Calu3 (cell line): ENCODE data around the gene PLA2G2C. TPM values are rescaled to one million over a fixed set of nuclear protein-coding genes. Genes with fewer than 3 reads are reported as not detected.

ENCODE experiments used
- BruUV-seq: library from RNA; stranded (reverse); fragments of 400-500 nt; replicated peaks from 2 replicates; lab custom pipeline; 2021; lab: Mats Ljungman, UMichigan
- CTCF ChIA-PET: fragments of 300-600 bp; sonication (Branson Sonifier 250); formaldehyde crosslinking; loops from one replicate; lab custom pipeline; 2022; ENCODE audit warnings: antibody characterized with exemption; lab: Charles Lee
- DNase-seq: peaks from one replicate; pipeline ENCODE4 v3.0.0; 2022
- H3K27ac Mint-ChIP-seq: one replicate; pipeline ENCODE4 v1.8.0; 2022; ENCODE audit warnings: mixed read lengths; ENCODE audit not compliant: unreplicated experiment
- H3K27me3 Mint-ChIP-seq: one replicate; pipeline ENCODE4 v1.8.0; 2022; ENCODE audit warnings: mixed read lengths; ENCODE audit not compliant: unreplicated experiment
- H3K36me3 Mint-ChIP-seq: one replicate; pipeline ENCODE4 v1.8.0; 2022; ENCODE audit warnings: mild to moderate bottlenecking, moderate library complexity, mixed read lengths; ENCODE audit not compliant: insufficient read depth, unreplicated experiment
- H3K4me1 Mint-ChIP-seq: one replicate; pipeline ENCODE4 v1.8.0; 2022; ENCODE audit warnings: mild to moderate bottlenecking, low read depth, mixed read lengths; ENCODE audit not compliant: unreplicated experiment
- H3K4me3 Mint-ChIP-seq: one replicate; pipeline ENCODE4 v1.8.0; 2022; ENCODE audit warnings: mild to moderate bottlenecking, low read depth, moderate library complexity, mixed read lengths; ENCODE audit not compliant: unreplicated experiment
- H3K9me3 Mint-ChIP-seq: one replicate; pipeline ENCODE4 v1.8.0; 2022; ENCODE audit warnings: low read depth, mixed read lengths; ENCODE audit not compliant: unreplicated experiment
- CTCF ChIP-seq: fragments of 200-600 bp; IDR thresholded peaks from one replicate; pipeline ENCODE4 v1.8.0; 2022; ENCODE audit warnings: antibody characterized with exemption; ENCODE audit not compliant: unreplicated experiment
- intact Hi-C: fragments of 100-400 bp; cut with micrococcal nuclease; formaldehyde crosslinking; loops from one replicate; pipeline ENCODE4 v1.10.0; 2022; ENCODE audit not compliant: unreplicated experiment
- total RNA-seq: library from RNA; stranded (reverse); gene quantifications from 2 replicates; pipeline ENCODE4 v1.2.3, GENCODE V29; 2022

The PLA2G2C gene
- total RNA-seq, 1 experiment from 2014 or later = not detected

- intact Hi-C loops = no loop called here
- no peaks in the 10 kb centered on the region for H3K9me3 Mint-ChIP-seq
- H3K27ac Mint-ChIP-seq = no peak overlapping the region
- no TSS peak for BruUV-seq
- no peaks in the 10 kb centered on the region for H3K27me3 Mint-ChIP-seq
- CTCF ChIA-PET = interaction anchor here (1.3 kb wide), 1 partner anchor 10 kb away, joined by 3 read pairs; no protein-coding TSS in a partner anchor
- H3K36me3 Mint-ChIP-seq = no peaks in the 10 kb centered on the region
- H3K4me1 Mint-ChIP-seq = peaks cover 11% of the 10 kb centered on the region
- no peak for TF ChIP-seq CTCF
- no peak overlapping the region for H3K4me3 Mint-ChIP-seq
- no peak for DNase-seq
Measured at GRCh38 chr1:20200966-20201365, 14.6 kb upstream of the PLA2G2C start.

- no peaks in the 10 kb centered on the region for H3K36me3 Mint-ChIP-seq
- intact Hi-C loops = no loop called here
- H3K9me3 Mint-ChIP-seq = no peaks in the 10 kb centered on the region
- H3K27ac Mint-ChIP-seq = no peak overlapping the region
- peaks cover 11% of the 10 kb centered on the region for H3K4me1 Mint-ChIP-seq
- BruUV-seq = no TSS peak
- H3K27me3 Mint-ChIP-seq = no peaks in the 10 kb centered on the region
- no peak for TF ChIP-seq CTCF
- no peak for DNase-seq
- H3K4me3 Mint-ChIP-seq = no peak overlapping the region
- CTCF ChIA-PET = interaction anchor here (1.0 kb wide), 1 partner anchor 20 kb away, joined by 3 read pairs; no protein-coding TSS in a partner anchor
Measured at GRCh38 chr1:20199840-20200239, 13.5 kb upstream of the PLA2G2C start.

GRCh38 chr1:20199403-20199802 is 13.1 kb upstream of the PLA2G2C start:
- Mint-ChIP-seq H3K4me1 (peaks cover 11% of the 10 kb centered on the region), H3K36me3 (no peaks in the 10 kb centered on the region), H3K27ac (no peak overlapping the region), H3K9me3 (no peaks in the 10 kb centered on the region), H3K4me3 (no peak overlapping the region), H3K27me3 (no peaks in the 10 kb centered on the region)
- TF ChIP-seq CTCF = no peak
- intact Hi-C loops = no loop called here
- CTCF ChIA-PET = interaction anchor here (1.0 kb wide), 1 partner anchor 20 kb away, joined by 3 read pairs; no protein-coding TSS in a partner anchor
- BruUV-seq = no TSS peak
- DNase-seq = peak; percentile 28

- no peaks in the 10 kb centered on the region for H3K36me3 Mint-ChIP-seq
- CTCF ChIA-PET = no interaction called here
Measured at GRCh38 chr1:20198918-20199317, 12.6 kb upstream of the PLA2G2C start.

More at GRCh38 chr1:20198918-20199317, 12.6 kb upstream of the PLA2G2C start:
- intact Hi-C loops = no loop called here
- TF ChIP-seq CTCF = no peak
- Mint-ChIP-seq H3K4me3 (no peak overlapping the region), H3K4me1 (peaks cover 11% of the 10 kb centered on the region), H3K27me3 (no peaks in the 10 kb centered on the region), H3K27ac (no peak overlapping the region), H3K9me3 (no peaks in the 10 kb centered on the region)
- DNase-seq = no peak
- no TSS peak for BruUV-seq
